COR-L47 (cell line): ENCODE measurements around the gene MYO15B.
"Not testable (repeated sequence)": the region's sequence is repeated elsewhere in the genome, so short reads cannot be mapped to it uniquely, and the experiment has no call there.

Experiments
- DNase-seq: peaks from one replicate; lab custom pipeline; 2025; lab: John Stamatoyannopoulos, UW

MYO15B gene

GRCh38 chr17:75575728-75576127 is 11.9 kb upstream of the MYO15B start:
- DNase-seq = no peak

- no peak for DNase-seq
These were observed 10.9 kb upstream of the MYO15B start for GRCh38 chr17:75576661-75577060.

GRCh38 chr17:75581121-75581725 is 6.4 kb upstream of the MYO15B start:
- DNase-seq = not testable (repeated sequence)

- DNase-seq = not testable (repeated sequence)
These were observed 4.4 kb upstream of the MYO15B start for GRCh38 chr17:75583197-75583596.

- DNase-seq = no peak
These were observed 2.8 kb upstream of the MYO15B start for GRCh38 chr17:75584849-75585175.

GRCh38 chr17:75588596-75589011 is 1.0 kb downstream of the MYO15B start:
- no peak for DNase-seq

GRCh38 chr17:75589012-75589918 is 1.7 kb downstream of the MYO15B start:
- peak; percentile 87 for DNase-seq

- no peak for DNase-seq
These were observed 2.3 kb downstream of the MYO15B start for GRCh38 chr17:75589919-75590303.

- DNase-seq = no peak
These were observed 2.7 kb downstream of the MYO15B start for GRCh38 chr17:75590314-75590761.

GRCh38 chr17:75590849-75591721 is 3.5 kb downstream of the MYO15B start:
- no peak for DNase-seq

GRCh38 chr17:75591722-75592302 is 4.2 kb downstream of the MYO15B start:
- no peak for DNase-seq

- DNase-seq = no peak
These were observed 4.9 kb downstream of the MYO15B start for GRCh38 chr17:75592348-75593020.

GRCh38 chr17:75593430-75593829 is 5.8 kb downstream of the MYO15B start:
- not testable (repeated sequence) for DNase-seq

- DNase-seq = no peak
These were observed 7.1 kb downstream of the MYO15B start for GRCh38 chr17:75594499-75595283.

- no peak for DNase-seq
These were observed 7.8 kb downstream of the MYO15B start for GRCh38 chr17:75595284-75595919.

- no peak for DNase-seq
These were observed 8.3 kb downstream of the MYO15B start for GRCh38 chr17:75595920-75596313.

- no peak for DNase-seq
These were observed 8.9 kb downstream of the MYO15B start for GRCh38 chr17:75596320-75597087.

GRCh38 chr17:75601057-75601987 is 13.7 kb downstream of the MYO15B start:
- DNase-seq = peak; percentile 33
